Fibroblast of lung (primary cell): Measurements from ENCODE around the gene MB21D2.

Experiments
- CTCF ChIP-seq, 2 donors: IDR thresholded peaks in 1 of 2; conservative IDR thresholded peaks in 1 of 2; 1 replicate in 1 of 2; 2 replicates in 1 of 2; pipeline ENCODE4 v1.5.1; 2011 to 2012; ENCODE audit warnings: low read length in 2 of 2, control low read depth in 1 of 2, inconsistent platforms in 1 of 2, low read depth in 1 of 2, mild to moderate bottlenecking in 1 of 2
- EZH2 ChIP-seq: IDR thresholded peaks from 2 replicates; pipeline ENCODE4 v1.5.1; 2012; ENCODE audit warnings: low read length, control low read depth, mild to moderate bottlenecking; ENCODE audit errors: missing control alignments

- no peak for TF ChIP-seq CTCF (conservative IDR thresholded peaks at IDR 0.05 in 1 of 2, IDR thresholded peaks at IDR 0.05 in 1 of 2; ENCODE audit: low read depth in 1 of 2, low read length in 2 of 2)
- TF ChIP-seq EZH2 = no peak
Observed at GRCh38 chr3:192923731-192924130, 6.1 kb upstream of the MB21D2 start.
